ENCODE results near the gene HELQ. TPM values are rescaled to one million over a fixed set of nuclear protein-coding genes. Genes with fewer than 3 reads are reported as not detected.

The HELQ gene
- total RNA-seq, 1 experiment from 2014 or later: 9.3 TPM

DNA sequence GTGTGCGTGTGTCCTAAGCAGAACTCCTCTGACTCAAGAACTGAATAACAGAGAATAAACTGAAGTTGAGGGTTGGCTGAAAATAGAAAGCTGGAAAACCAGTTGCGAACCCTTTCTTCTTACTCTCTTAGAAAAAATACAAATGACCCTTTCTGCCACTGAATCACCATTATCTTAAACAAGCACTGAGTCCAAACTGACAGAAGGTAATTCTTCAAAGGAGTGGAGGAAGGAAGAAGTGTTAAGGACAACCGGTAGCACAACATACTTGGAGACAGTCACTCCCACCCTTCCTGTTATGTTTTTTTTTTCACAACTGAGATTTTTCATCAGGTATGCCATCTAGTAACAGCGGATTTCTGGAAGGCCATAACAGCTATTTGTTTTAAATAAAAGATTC, 38.1 kb downstream of the HELQ start:
- ChIA-PET POLR2A (no interaction called here), CTCF (interaction anchor here (0.7 kb wide), 1 partner anchor 1010 kb away, joined by 3 read pairs; no protein-coding TSS in a partner anchor)
- no peaks in the 10 kb centered on the region for H3K4me1 ChIP-seq (ENCODE audit: control insufficient read depth, insufficient read depth, low read length)
- intact Hi-C loops (cut with micrococcal nuclease; ENCODE audit: unreplicated experiment): no loop called here
- H3K27me3 ChIP-seq (ENCODE audit: control insufficient read depth, insufficient read depth, low read length): no peaks in the 10 kb centered on the region
- ATAC-seq: no peak
- H3K4me3 ChIP-seq (ENCODE audit: low read depth in 2 of 2, low read length in 2 of 2): no peak overlapping the region
- TF ChIP-seq, protein P1, sequence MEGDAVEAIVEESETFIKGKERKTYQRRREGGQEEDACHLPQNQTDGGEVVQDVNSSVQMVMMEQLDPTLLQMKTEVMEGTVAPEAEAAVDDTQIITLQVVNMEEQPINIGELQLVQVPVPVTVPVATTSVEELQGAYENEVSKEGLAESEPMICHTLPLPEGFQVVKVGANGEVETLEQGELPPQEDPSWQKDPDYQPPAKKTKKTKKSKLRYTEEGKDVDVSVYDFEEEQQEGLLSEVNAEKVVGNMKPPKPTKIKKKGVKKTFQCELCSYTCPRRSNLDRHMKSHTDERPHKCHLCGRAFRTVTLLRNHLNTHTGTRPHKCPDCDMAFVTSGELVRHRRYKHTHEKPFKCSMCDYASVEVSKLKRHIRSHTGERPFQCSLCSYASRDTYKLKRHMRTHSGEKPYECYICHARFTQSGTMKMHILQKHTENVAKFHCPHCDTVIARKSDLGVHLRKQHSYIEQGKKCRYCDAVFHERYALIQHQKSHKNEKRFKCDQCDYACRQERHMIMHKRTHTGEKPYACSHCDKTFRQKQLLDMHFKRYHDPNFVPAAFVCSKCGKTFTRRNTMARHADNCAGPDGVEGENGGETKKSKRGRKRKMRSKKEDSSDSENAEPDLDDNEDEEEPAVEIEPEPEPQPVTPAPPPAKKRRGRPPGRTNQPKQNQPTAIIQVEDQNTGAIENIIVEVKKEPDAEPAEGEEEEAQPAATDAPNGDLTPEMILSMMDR (IDR thresholded peaks at IDR 0.05): no peak
- TF ChIP-seq POLR2AphosphoS5 (IDR thresholded peaks at IDR 0.05; ENCODE audit: low read depth, low read length): no peak
- TF ChIP-seq SIN3A (IDR thresholded peaks at IDR 0.05; ENCODE audit: borderline replicate concordance, insufficient read depth, low read depth, low read length): no peak
- no peak for TF ChIP-seq TCF7L2 (IDR thresholded peaks at IDR 0.05; ENCODE audit: low read depth, low read length)
- TF ChIP-seq, protein P2, sequence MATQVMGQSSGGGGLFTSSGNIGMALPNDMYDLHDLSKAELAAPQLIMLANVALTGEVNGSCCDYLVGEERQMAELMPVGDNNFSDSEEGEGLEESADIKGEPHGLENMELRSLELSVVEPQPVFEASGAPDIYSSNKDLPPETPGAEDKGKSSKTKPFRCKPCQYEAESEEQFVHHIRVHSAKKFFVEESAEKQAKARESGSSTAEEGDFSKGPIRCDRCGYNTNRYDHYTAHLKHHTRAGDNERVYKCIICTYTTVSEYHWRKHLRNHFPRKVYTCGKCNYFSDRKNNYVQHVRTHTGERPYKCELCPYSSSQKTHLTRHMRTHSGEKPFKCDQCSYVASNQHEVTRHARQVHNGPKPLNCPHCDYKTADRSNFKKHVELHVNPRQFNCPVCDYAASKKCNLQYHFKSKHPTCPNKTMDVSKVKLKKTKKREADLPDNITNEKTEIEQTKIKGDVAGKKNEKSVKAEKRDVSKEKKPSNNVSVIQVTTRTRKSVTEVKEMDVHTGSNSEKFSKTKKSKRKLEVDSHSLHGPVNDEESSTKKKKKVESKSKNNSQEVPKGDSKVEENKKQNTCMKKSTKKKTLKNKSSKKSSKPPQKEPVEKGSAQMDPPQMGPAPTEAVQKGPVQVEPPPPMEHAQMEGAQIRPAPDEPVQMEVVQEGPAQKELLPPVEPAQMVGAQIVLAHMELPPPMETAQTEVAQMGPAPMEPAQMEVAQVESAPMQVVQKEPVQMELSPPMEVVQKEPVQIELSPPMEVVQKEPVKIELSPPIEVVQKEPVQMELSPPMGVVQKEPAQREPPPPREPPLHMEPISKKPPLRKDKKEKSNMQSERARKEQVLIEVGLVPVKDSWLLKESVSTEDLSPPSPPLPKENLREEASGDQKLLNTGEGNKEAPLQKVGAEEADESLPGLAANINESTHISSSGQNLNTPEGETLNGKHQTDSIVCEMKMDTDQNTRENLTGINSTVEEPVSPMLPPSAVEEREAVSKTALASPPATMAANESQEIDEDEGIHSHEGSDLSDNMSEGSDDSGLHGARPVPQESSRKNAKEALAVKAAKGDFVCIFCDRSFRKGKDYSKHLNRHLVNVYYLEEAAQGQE (IDR thresholded peaks at IDR 0.05; ENCODE audit: insufficient read depth in 1 of 2, low read depth in 2 of 2, low read length in 1 of 2): no peak
- BruUV-seq (replicated peaks): no TSS peak
- H3K9me3 ChIP-seq (ENCODE audit: control insufficient read depth, insufficient read depth, low read depth, low read length): no peaks in the 10 kb centered on the region
- no peak overlapping the region for H3K27ac ChIP-seq (ENCODE audit: low read length)
- DNase-seq (ENCODE audit: low read depth, low spot score): no peak
- no peaks in the 10 kb centered on the region; the same call in 1 of the 2 replicates for H3K36me3 ChIP-seq (ENCODE audit: control insufficient read depth, insufficient read depth, low read length)
- in situ Hi-C loops (cut with HindIII; ENCODE audit: low pct_unique_long_range_greater_than_20kb, low sequenced_read_pairs): no loop called here

DNA sequence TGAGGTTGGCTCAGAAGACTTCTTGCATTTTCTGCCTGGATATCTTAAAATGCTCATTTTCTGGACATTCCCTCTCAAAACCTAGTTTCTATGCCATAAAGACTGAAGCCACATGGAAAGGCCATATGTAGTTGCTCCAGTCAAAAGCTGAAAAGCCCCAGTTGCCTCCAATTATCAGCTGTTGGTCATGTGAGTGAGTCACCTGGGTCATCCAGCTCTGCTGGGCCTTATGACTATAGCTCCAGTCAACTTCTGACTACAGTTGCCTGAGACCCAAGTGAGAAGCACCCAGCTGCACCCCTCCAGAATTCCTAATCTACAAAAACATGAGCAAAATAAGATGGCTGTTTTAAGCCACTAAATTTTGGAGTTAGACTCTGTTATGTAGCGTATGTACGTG, 41.9 kb downstream of the HELQ start:
- intact Hi-C loops (cut with micrococcal nuclease; ENCODE audit: unreplicated experiment): no loop called here
- no peak for DNase-seq (ENCODE audit: low read depth, low spot score)
- Histone ChIP-seq H3K36me3 (ENCODE audit: control insufficient read depth, insufficient read depth, low read length) (no peaks in the 10 kb centered on the region; the same call in 1 of the 2 replicates), H3K27ac (ENCODE audit: low read length) (no peak overlapping the region), H3K4me1 (ENCODE audit: control insufficient read depth, insufficient read depth, low read length) (no peaks in the 10 kb centered on the region), H3K9me3 (ENCODE audit: control insufficient read depth, insufficient read depth, low read depth, low read length) (no peaks in the 10 kb centered on the region), H3K4me3 (ENCODE audit: low read depth in 2 of 2, low read length in 2 of 2) (no peak overlapping the region), H3K27me3 (ENCODE audit: control insufficient read depth, insufficient read depth, low read length) (no peaks in the 10 kb centered on the region)
- ATAC-seq: no peak
- TF ChIP-seq, protein P1 (IDR thresholded peaks at IDR 0.05): no peak
- no peak for TF ChIP-seq SIN3A (IDR thresholded peaks at IDR 0.05; ENCODE audit: borderline replicate concordance, insufficient read depth, low read depth, low read length)
- TF ChIP-seq POLR2AphosphoS5 (IDR thresholded peaks at IDR 0.05; ENCODE audit: low read depth, low read length): no peak
- TF ChIP-seq, protein P2 (IDR thresholded peaks at IDR 0.05; ENCODE audit: insufficient read depth in 1 of 2, low read depth in 2 of 2, low read length in 1 of 2): no peak
- no peak for TF ChIP-seq TCF7L2 (IDR thresholded peaks at IDR 0.05; ENCODE audit: low read depth, low read length)
- in situ Hi-C loops (cut with HindIII; ENCODE audit: low pct_unique_long_range_greater_than_20kb, low sequenced_read_pairs): no loop called here
- ChIA-PET POLR2A (no interaction called here), CTCF (no interaction called here)
- BruUV-seq (replicated peaks): no TSS peak
